Measurements from ENCODE around the gene SORL1-AS1.
"Not testable (repeated sequence)": the region's sequence is repeated elsewhere in the genome, so short reads cannot be mapped to it uniquely, and the experiment has no call there.

SORL1-AS1 gene

DNA sequence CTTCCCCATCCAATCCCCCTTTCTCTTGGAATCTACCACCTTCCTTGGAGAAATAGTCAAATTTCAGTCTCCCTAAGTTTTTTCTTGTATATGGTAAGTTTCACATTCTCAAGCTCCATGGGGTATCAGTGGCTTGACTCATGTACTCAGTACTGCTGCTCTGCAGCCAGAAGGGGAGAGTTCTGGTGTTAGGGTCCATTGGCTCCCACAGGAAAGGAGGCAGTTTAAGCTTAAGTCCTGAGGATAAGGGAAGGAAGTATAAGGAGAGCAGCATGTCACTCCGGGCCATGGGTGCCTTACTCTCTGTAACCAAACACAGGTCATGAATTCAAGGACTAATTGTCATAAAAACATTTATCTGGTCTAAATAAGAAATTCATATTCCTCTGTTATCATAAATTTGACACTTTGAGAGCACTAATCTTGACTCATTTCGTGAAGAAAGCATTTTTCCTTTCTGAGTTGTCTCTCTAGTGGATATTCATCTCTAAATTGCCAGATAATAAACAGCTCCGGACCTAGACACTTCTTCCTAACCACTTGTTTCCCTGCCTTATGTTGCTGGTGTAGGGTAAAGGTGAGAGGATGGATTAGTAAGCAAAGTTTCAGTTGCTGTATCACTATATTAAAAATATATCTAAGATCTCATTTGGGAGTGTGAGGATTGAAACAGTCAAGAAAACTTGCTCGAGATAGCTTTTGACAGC, 20.8 kb downstream of the SORL1-AS1 start:
- no peak overlapping the region for H3K4me3 ChIP-seq (ENCODE audit: low read depth, low read length)

DNA sequence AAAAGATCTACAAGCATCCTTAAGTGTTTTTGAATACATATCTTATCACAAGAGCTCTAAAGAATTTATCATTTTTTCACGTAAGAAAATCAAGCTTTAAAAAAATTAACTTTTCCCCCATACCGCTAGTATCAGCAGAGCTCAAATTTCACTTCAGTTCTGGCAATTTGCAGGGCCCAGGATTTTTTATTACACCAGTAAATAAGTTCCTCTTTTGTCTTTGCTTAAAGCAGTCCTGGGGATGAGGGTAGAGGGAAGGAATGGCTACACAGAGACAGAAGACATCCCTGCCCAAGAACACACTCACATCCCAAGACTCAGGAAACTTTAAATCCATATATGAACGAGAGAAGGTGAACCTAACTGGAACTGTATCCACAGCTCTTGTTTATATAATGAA, 23.2 kb downstream of the SORL1-AS1 start:
- no peak overlapping the region for H3K4me3 ChIP-seq (ENCODE audit: low read depth, low read length)

DNA sequence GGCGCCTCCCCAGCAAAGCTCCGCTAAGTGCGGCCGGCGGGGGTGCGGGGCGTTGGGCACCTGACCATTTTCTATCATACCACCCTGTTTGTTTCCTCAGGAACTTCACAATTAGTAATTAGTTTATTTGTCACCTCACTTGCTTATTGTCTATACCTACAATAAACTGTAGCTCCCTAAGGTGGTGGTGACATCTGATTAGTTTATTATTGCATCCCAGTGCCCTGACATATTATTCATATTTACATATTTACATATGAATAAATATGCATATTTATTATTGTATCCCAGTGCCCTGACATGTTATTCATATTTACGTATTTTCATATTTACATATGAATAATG, 25.4 kb downstream of the SORL1-AS1 start:
- no peak overlapping the region for H3K4me3 ChIP-seq (ENCODE audit: low read depth, low read length)

DNA sequence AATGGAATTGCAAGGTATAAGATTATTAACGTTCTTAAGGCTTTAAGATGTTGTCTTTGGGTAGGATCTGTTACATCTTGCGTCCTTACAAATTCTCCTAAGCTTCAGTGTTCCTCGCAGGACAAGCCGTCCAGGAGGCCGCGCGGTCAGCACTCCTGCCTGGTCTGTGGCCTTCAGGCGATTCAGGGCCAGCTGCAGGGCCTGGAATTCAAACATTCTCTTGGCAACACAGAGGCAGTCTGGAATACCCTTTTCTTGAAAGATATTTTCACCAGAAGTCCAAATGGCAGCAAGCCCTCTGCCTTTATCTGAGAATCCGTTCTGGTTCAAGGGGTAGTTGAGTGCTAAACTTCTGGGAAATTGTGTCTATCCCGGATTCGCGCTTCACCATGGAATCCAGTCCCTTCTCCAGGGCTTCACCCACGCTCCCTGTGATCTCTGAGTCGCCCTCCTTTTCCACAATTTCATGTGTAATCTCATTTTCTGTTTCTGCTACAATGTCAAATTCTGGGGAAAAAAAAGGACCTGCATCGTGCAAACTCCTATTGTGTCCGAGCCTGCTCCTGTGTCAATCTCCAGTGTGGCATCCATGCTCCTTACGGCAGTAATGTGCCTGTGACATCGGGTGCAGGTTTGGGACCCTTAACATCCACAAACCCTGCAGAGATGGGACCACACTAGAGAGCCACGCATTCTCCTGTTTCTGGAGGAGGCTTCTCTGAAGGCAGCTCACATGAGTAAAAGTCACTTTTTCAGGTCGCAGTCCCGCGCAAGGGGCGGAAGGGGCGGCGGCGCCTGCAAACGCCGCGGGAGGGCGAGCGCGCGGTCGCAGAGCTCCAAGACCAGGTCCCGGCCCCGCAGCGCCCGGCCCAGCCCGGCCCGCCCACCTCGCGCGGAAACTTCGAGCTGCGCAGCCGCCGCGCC, 26.0 kb downstream of the SORL1-AS1 start:
- H3K4me3 ChIP-seq (ENCODE audit: low read depth, low read length): no peak overlapping the region

DNA sequence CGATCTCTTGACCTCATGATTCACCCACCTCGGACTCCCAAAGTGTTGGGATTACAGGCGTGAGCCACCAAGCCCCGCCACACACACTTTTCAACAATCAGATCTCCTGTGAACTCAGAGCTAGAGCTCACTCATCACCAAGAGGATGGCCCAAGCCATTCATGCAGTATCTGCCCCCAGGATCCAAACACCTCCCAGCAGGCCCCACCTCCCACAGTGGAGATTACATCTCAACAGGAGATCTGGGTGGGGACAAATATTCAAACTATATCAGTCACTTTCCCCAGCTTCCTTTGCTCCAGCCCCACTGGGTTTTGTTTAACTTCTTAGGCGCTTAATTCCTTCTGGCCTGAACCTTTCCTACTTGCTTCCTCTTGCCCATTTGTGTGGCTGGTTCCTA, 26.9 kb downstream of the SORL1-AS1 start:
- no peak overlapping the region for H3K4me3 ChIP-seq (ENCODE audit: low read depth, low read length)

DNA sequence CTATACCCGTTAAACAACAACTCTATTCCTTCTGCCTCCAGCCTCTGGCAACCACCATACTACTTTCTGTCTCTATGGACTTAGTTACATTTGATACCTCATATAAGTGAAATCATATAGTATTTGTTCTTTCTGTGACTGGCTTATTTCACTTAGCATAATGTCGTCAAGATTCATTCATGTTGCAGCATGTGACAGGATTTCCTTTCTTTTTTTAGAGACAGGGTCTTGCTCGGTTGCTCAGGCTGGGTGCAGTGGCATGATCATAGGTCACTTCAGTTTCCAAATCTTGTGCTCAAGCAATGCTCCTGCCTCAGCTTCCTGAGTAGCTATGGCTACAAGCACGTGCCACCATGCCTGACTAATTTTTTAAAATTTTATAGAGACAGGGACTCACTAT, 30.1 kb downstream of the SORL1-AS1 start:
- H3K4me3 ChIP-seq (ENCODE audit: low read depth, low read length): no peak overlapping the region

DNA sequence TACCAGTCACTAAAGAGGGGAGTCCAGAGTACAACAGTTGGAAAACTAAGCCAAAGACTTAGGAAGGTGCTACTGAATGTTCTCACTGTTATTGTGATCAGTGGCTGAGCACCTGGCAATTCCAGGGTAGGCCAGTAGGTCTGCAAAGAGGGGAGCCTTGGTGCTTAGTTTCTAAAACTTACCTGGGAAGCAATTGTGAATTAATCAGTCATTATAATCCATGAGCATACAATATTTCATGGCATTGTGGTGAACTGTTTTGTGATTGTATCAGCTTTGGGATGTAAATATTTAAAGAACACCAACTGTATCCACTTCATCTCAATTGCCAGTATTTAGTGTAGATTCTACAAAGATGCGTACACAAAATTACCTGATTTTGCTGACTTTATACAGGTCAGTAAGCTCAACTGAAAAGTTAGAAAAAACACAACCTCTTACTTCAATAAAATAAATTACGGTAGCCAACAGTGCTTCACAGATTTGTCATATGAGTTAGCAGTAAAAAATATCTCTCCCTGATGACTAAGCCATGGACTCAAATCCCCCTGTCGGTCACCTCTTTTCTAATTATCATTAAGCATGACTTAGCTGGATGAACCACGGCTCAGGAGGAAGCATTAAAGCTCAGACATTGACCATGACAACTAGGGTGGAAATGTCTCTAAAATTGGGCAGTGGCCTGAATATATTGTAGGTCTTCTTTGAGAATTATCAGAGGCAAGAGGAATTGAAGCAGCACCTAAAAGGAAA, 31.4 kb downstream of the SORL1-AS1 start:
- H3K4me3 ChIP-seq (ENCODE audit: low read depth, low read length): no peak overlapping the region

DNA sequence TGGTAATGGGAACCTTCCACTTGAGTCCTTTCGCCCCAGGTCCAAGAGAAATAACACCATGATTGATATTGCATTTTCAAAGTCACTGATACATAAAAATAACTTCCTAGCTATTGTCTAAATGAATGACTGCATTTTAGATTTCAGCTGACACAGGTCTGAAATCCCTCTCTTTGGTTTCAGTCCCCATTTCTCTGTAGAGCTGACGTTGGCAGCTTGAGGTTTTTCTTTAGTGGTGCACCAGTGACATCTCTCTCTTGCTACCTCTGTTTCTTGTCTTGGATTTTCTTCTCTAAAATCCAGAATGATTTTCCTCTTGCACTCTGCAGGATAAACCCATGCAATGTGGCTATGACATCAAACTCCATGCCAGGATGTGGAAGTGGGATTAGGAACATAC, 32.4 kb downstream of the SORL1-AS1 start:
- no peak overlapping the region for H3K4me3 ChIP-seq (ENCODE audit: low read depth, low read length)

DNA sequence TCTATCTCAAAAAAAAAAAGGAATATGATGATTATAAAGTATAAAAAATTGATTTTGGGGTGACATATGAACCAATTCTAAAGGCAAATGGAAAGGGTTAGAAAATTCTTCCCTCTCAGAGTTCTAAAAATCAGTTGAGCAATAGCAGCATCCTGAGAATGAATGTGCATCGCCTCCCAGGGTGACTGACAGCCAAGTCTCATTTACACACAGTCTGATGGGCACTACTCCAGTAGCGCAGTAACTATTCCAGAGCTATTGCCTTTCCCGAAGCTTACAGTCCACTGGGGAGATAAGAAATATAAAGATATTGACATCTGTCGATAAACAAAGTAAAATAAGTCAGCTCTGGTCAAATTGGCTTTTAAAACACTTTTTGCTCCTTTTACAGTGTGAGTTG, 32.9 kb downstream of the SORL1-AS1 start:
- no peak overlapping the region for H3K4me3 ChIP-seq (ENCODE audit: low read depth, low read length)

DNA sequence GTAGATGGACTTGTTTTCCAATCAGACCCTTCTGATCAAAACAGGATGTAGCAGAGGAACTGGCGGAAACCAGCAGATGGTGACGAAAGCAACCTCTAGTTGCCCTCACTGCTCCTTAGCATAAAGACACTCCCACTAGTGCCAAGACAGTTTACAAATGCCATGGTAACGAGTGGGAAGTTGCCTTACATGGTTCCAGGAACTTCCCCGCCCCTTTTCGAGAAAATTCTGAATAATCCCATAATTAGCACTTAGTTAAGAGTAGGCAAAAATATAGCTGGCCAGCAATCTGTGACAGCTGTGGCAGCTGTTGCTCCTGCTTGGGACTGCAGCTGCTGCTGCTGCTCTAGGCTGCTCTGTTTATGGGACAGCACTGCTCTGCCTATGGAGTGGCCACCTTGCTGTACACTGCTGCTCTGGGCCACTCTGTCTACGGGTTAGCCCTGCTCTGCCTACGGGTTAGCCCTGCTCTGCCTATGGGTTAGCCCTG, 34.1 kb downstream of the SORL1-AS1 start:
- H3K4me3 ChIP-seq (ENCODE audit: low read depth, low read length): no peak overlapping the region

DNA sequence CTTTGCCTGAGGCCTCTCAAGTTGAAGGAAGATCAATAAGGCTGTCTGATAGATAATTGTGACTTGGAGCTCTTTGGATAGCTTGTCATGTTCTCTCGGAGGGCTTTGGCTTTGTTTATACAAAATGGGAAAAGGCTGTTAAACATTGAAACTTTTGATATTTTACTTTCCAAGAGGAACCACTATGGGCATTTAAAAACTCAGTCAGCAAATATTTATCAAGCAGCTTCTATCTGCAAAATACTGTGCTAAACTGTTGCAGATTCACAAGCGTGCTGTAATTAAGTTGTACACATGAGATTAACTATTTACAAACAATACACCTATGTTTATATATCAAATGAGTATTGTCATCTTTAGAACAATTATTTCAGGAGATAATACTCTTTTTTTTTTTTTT, 35.2 kb downstream of the SORL1-AS1 start:
- H3K4me3 ChIP-seq (ENCODE audit: low read depth, low read length): no peak overlapping the region

DNA sequence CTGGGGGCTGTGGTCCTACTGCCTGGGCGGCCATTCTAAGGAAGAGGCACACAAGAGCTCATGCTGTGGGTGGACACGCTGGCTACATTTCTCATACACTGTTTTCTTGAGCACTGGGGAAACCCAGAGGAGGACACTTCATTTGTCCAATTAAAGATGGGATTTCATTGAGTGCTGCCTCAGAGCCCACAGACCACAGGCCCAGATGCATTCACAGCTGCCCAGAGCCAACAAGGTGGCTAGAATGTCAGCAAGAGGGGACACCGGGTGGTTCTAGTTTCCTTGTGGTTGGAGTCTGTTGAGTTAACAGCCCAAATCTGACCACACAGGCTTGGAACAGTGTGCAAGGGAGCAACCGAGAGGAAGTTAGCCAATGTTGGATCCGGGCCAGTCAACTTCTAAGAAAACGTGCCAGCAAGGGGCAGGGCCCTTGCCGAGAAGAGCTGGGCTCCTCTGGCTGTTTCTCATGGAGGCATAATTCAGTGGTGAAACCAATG, 35.7 kb downstream of the SORL1-AS1 start:
- H3K4me3 ChIP-seq (ENCODE audit: low read depth, low read length): no peak overlapping the region

DNA sequence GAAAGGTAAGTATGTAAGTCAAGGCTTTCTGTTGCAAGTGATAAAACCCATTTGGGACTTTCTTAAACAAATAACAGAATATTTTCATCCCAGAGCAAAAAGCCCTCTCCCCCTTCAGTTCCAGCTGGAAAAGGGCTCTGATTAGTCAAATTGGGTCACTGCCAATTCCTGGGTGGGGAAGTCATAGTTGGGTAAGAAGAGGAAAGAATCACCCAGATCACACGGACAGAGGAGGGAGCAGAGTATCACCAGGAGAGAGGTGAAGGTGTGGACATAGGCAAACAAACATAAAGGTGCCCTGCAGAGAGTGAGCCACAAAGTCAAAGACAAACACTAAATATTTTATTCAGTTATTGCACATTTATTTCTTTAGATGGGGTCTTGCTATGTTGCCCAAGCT, 36.9 kb downstream of the SORL1-AS1 start:
- H3K4me3 ChIP-seq (ENCODE audit: low read depth, low read length): no peak overlapping the region

DNA sequence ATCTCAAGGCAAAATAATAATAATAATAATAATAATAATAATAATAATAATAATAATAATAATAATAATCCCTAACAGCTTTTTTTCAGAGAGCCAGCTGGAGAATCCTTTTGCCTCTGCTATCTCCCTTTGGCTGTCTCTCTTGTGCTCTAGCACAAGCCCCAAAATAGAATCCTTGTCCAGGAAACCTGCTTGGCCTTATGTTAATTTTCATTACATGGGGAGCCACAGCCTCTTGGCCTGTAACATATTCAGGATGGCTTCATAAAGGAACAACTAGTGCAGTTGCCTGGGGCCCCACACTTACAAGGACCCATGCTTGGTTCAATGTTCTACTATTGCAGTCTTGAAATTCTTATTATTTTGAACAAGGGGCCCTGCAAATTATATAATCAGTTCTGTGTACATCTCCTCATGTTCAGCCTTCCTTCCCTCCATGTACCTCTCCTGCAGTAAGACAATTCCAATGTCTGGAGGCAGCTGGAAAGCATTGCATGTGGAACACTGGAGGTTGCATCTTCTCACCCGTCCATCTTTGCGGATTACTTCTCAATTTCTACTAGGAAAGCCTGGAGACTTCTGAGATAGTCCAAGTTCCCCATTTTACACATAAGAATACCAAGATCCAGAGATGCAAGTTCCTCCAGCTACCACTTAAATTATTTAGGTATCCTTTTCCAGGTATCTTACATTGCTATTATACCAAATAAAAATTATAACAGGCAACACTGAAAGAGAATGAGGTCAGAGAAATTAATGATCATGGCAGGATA, 38.4 kb downstream of the SORL1-AS1 start:
- no peak overlapping the region for H3K4me3 ChIP-seq (ENCODE audit: low read depth, low read length)

DNA sequence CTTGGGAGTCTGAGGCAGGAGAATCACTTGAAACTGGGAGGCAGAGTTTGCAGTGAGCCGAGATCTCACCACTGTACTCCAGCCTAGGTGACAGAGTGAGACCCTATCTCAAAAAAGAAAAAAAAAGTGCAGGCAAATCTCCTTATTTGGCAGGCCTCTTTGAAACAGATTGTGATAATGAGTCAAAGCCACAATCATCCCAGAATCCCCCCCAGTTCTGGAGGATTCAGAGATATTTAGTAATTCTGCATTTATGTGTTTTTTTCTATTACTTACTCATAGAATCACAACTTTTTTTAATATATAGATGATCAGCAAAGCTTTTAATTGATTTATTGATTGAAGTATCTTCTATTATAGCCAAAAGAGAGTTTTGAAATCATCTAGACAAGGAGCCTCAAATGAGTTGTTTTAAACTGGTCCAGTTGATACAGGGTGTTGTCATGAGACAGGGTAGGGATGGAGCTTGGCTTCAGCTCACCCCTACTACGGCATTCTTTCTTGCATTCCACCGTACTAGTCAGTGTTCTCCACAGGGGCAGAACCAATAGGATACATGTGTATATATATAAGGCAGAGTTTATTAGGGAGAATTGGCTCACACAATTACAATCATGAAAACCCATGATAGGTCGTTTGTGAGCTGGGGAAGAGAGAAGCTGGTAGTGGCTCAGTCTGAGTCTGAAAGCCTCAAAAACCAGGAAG, 39.9 kb downstream of the SORL1-AS1 start:
- H3K4me3 ChIP-seq (ENCODE audit: low read depth, low read length): no peak overlapping the region

DNA sequence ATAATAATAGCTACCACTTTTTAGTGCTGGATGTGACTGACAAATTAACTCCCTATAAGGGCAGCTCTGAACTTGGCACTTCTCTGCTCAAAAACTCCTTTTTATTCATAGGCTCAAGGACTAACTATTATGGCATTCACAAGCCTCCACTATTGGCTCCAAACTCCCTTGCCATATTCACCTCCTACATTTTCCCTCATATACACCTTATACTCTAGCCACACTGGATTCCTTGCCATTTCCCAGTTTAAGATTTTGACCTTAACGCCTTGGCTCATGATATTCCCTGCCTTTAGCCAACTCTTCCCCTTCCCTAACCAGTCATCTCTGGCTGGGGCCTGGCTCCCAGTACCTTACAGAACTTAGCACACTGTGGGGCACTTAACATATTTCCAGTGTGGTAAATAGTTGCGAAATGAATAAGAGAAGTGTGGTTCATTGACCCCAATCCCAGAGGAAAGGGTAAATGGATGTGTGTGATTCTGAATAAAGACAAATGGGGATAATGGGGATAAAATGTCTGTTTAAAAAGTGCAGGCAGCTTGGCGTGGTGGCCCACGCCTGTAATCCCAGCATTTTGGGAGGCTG, 40.7 kb downstream of the SORL1-AS1 start:
- H3K4me3 ChIP-seq (ENCODE audit: low read depth, low read length): no peak overlapping the region

DNA sequence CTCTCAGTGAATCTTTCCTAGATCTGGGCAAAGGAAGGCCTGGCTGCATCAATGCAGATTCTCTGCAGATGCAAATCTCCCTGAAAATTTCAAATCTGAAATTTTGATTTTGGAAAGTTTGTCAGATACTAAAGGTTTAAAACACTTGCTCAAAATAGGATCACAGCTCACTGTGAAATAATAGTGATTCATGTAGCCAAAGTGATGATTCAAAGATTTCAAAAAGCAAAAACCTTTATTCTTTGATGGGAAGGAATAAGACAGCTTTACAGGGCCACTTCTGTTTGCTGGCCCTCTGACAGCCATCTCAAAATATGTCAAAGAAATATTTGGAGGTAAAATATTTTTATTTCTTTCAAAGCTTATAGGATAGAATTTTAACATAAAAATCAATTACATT, 41.4 kb downstream of the SORL1-AS1 start:
- H3K4me3 ChIP-seq (ENCODE audit: low read depth, low read length): not testable (repeated sequence)

DNA sequence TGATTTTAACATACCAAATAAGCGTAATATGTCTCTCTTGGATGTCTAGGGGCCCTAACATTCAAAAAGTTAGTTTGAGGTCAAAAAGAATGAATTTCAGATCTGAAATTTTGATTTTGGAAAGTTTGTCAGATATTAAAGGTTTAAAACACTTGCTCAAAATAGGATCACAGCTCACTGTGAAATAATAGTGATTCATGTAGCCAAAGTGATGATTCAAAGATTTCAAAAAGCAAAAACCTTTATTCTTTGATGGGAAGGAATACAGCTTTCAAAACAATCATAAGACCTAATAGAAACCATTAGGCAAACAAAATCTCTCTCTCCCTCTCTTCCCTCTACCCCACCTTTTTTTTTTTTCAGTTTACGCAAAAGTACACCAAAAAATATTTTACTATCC, 42.7 kb downstream of the SORL1-AS1 start:
- not testable (repeated sequence) for H3K4me3 ChIP-seq (ENCODE audit: low read depth, low read length)

DNA sequence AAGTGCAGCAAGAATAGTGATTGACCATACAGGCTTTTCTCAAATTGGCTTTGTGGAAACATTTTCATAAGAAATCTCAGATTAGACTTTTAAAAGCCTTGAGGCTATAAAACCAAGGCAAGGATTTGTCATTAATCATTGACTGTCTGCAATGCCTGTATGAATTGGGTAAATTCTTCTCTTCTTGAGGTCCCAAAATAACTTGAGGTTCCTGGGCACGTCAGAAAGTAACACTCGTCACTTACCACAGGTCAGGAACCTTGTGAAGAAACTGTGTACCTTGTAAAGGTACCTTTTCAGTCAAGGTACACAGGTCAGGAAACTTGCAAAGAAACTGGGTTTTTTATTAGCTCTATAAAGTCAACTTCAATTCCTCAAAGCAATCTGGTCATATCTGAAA, 43.9 kb downstream of the SORL1-AS1 start:
- no peak overlapping the region for H3K4me3 ChIP-seq (ENCODE audit: low read depth, low read length)

DNA sequence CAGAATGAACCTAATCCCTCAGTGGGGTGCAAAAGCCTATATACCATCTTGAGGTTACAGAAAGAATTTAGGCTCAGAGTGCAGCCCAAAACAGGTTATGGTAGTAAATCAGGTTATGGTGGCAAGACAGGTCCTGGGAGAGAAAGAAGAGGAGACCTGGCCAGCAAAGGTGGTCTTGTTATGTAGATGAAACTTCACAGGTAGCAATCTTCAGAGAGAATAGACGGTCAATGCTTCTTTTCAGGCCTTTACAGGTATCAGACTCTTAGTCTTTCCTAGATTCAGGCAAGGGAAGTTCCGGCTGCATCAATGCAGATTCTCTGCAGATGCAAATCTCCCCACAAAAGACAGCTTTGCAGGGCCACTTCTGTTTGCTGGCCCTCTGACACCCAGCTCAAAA, 46.5 kb downstream of the SORL1-AS1 start:
- H3K4me3 ChIP-seq (ENCODE audit: low read depth, low read length): no peak overlapping the region
